Parathyroid adenoma (tissue), 2 donors: Measurements from ENCODE around the gene LRRK1.

Experiments
- H2AFZ ChIP-seq: fragments of 300-600 bp; sonication (generic); one replicate; pipeline ENCODE4 v1.7.0; 2017; ENCODE audit warnings: antibody characterized with exemption, mild to moderate bottlenecking
- H3K27ac ChIP-seq: fragments of 300-600 bp; sonication (generic); one replicate; pipeline ENCODE4 v1.7.0; 2017
- H3K27me3 ChIP-seq: fragments of 300-600 bp; sonication (generic); one replicate; pipeline ENCODE4 v1.7.0; 2017; ENCODE audit warnings: low read length; ENCODE audit not compliant: control insufficient read depth, insufficient read depth
- H3K36me3 ChIP-seq: fragments of 300-600 bp; sonication (generic); one replicate; pipeline ENCODE4 v1.7.0; 2017; ENCODE audit warnings: low read length; ENCODE audit not compliant: control insufficient read depth, insufficient read depth
- H3K4me1 ChIP-seq: fragments of 300-600 bp; sonication (generic); one replicate; pipeline ENCODE4 v1.7.0; 2017; ENCODE audit warnings: control low read depth
- H3K4me2 ChIP-seq: fragments of 300-600 bp; sonication (generic); one replicate; pipeline ENCODE4 v1.7.0; 2017; ENCODE audit warnings: low read length
- H3K4me3 ChIP-seq: fragments of 300-600 bp; sonication (generic); one replicate; pipeline ENCODE4 v1.7.0; 2017; ENCODE audit warnings: low read depth, low read length
- H3K79me2 ChIP-seq: fragments of 300-600 bp; sonication (generic); one replicate; pipeline ENCODE4 v1.7.0; 2017; ENCODE audit warnings: control low read depth
- H3K9ac ChIP-seq: fragments of 300-600 bp; sonication (generic); one replicate; pipeline ENCODE4 v1.7.0; 2017; ENCODE audit warnings: mild to moderate bottlenecking
- H3K9me3 ChIP-seq: fragments of 300-600 bp; sonication (generic); one replicate; pipeline ENCODE4 v1.7.0; 2017; ENCODE audit warnings: low read length; ENCODE audit not compliant: control insufficient read depth
- TF ChIP-seq, protein P1 (sequence below): fragments of 300-600 bp; sonication (generic); IDR thresholded peaks from one replicate; pipeline ENCODE4 v1.7.0; 2017; ENCODE audit warnings: antibody characterized with exemption, mild to moderate bottlenecking
- donor health status: primary hyperparathyroidism.

Gene LRRK1

DNA sequence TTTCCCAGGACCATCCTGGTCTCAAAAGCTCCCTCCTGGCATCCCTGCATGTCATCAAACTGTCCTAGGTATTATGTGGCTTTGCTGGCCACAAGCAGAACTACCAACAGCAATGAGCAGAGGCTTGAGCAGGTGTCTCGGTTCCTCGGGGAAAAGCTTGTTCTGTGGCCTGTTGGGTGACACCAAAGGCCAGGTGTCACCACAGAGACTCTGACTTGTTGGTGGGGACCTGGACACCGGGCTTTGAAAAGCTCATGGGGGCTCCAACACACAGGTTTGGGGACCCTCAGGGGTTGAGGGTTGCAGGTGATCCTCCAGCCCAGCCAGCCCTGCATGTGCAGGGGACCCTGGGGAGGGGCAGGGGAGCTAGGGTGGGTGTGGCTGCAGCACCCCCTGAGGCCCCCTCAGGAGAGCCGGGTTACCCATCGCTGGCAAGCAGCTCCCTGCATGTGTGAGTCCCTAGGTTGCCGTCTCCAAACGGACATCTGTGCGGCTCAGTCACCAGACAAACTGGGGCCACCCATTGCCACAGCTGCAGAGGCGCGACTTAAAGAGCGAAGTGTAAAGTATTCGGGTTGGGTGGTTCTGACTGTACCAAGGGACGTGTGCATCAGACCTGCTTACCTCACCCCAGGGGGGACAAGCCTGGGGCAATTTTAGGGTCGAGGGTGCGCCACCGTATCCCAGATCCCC lies 192.6 kb downstream of the LRRK1 start:
- H3K9me3 ChIP-seq: no peaks in the 10 kb centered on the region
- no peak overlapping the region for H3K27ac ChIP-seq
- no peak overlapping the region for H2AFZ ChIP-seq
- H3K4me3 ChIP-seq: no peak overlapping the region
- TF ChIP-seq, protein P1, sequence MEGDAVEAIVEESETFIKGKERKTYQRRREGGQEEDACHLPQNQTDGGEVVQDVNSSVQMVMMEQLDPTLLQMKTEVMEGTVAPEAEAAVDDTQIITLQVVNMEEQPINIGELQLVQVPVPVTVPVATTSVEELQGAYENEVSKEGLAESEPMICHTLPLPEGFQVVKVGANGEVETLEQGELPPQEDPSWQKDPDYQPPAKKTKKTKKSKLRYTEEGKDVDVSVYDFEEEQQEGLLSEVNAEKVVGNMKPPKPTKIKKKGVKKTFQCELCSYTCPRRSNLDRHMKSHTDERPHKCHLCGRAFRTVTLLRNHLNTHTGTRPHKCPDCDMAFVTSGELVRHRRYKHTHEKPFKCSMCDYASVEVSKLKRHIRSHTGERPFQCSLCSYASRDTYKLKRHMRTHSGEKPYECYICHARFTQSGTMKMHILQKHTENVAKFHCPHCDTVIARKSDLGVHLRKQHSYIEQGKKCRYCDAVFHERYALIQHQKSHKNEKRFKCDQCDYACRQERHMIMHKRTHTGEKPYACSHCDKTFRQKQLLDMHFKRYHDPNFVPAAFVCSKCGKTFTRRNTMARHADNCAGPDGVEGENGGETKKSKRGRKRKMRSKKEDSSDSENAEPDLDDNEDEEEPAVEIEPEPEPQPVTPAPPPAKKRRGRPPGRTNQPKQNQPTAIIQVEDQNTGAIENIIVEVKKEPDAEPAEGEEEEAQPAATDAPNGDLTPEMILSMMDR: no peak
- no peaks in the 10 kb centered on the region for H3K79me2 ChIP-seq
- H3K4me1 ChIP-seq: no peaks in the 10 kb centered on the region
- no peak overlapping the region for H3K4me2 ChIP-seq
- H3K27me3 ChIP-seq: no peaks in the 10 kb centered on the region
- no peaks in the 10 kb centered on the region for H3K36me3 ChIP-seq
- H3K9ac ChIP-seq: no peak overlapping the region

DNA sequence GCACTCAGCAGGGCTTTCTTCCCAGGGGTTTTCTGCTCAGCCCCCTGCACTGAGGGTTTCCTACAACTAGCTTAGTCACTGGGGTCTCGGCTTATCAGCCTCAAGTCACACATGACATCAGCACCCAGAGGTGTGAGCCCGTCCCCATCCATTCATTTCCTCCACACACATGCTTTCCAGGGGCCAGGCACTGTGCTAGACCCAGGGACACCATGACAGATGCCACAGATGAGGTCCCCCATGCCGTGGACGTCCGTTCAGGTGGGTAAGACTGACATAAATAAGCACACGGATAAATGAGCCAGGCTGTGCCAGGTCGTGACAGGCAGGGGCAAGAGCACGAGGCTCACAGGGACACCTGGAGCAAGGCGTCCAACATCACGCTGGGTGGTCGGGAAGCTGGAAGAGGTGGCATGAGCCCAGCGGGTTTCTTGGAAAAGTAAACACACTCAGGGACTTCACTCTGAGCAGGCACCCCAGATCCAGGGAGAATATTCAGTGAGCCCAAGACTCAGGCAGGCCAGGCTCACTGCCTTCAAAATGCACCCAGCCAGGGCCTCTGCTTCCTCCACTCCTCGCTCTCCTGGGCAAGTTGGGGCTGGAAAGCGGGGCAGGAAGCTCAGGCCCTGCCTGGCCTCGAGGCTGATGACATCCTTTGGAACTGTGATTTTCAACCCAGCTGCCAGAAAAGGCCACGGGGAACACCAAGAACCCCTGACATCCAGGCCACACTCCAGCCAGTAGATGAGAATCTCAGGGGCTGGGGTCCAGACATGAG lies 193.4 kb downstream of the LRRK1 start:
- no peaks in the 10 kb centered on the region for H3K36me3 ChIP-seq
- no peak overlapping the region for H3K4me3 ChIP-seq
- no peak overlapping the region for H3K27ac ChIP-seq
- H2AFZ ChIP-seq: no peak overlapping the region
- no peaks in the 10 kb centered on the region for H3K4me1 ChIP-seq
- TF ChIP-seq, protein P1: no peak
- no peak overlapping the region for H3K4me2 ChIP-seq
- no peak overlapping the region for H3K9ac ChIP-seq
- no peaks in the 10 kb centered on the region for H3K9me3 ChIP-seq
- H3K79me2 ChIP-seq: no peaks in the 10 kb centered on the region
- H3K27me3 ChIP-seq: no peaks in the 10 kb centered on the region

DNA sequence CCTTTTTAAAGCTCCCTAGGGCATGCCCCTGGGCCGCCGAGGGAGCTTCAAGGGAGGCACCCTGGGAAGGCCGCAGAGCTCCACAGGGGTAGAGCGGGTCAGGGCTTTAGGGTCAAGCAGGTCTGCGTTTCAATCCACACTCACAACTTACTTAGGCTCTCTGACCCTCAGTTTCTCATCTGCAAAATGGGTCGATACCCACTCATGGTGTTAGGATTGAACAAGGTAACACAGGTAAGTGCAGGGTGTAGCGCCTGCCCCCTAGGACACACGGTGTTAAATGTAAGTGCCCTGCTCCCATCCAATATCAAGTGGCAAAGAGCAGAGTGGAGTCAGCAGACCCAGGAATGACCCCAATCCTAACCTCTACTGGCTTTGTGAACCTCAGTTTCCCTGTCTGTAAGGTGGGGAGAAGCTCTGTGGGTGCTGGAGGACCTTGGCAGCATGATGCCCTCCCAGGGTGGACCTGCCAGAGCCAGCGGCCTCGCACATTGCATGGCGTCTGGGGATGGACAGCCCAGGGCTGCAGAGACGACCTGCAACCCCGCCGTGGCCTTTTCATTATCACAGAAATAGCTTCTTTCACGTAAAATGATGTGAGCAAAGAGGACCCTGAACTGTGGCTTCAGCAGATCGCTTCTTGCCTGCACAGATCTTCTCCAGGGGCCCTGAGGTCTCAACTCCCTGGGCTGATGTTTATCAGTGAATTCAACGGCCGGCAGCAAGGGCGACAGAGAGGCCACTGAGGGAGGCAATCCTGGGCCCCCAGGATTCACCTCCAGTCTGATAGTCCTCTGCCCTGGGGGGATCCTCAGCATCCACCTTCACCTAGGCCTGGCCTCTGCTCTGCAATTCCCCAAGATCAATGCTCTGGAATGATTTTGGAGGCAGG lies 194.2 kb downstream of the LRRK1 start:
- no peak overlapping the region for H3K4me2 ChIP-seq

DNA sequence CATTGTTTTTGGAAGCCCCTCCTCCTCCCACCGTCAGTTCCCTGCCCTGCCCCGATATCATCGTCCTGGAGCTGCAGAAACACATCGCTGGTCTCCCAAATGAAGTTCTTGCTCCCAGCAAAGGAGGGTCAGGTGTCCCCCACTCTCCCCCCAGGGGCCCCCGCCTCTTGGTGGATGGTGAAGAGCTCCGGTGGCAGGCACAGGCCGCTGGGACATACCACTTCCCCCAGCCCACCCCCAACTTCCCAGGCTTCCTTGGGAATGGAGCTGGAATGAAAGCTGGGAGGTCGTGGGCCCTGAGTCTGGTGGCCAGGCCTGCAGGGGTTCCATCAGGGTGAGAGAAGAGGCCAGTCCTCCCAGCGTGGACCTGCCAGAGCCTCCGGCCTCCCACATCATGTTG lies 195.0 kb downstream of the LRRK1 start:
- Histone ChIP-seq H3K9ac (no peak overlapping the region), H3K4me1 (no peaks in the 10 kb centered on the region), H3K4me3 (no peak overlapping the region), H3K79me2 (no peaks in the 10 kb centered on the region), H2AFZ (no peak overlapping the region), H3K9me3 (no peaks in the 10 kb centered on the region), H3K27ac (no peak overlapping the region), H3K27me3 (no peaks in the 10 kb centered on the region), H3K36me3 (no peaks in the 10 kb centered on the region), H3K4me2 (no peak overlapping the region)
- TF ChIP-seq, protein P1: no peak

More for the DNA sequence above, 194.2 kb downstream of the LRRK1 start:
- Histone ChIP-seq H3K36me3 (no peaks in the 10 kb centered on the region), H2AFZ (no peak overlapping the region), H3K9me3 (no peaks in the 10 kb centered on the region), H3K79me2 (no peaks in the 10 kb centered on the region), H3K9ac (no peak overlapping the region), H3K4me1 (no peaks in the 10 kb centered on the region), H3K27ac (no peak overlapping the region), H3K27me3 (no peaks in the 10 kb centered on the region), H3K4me3 (no peak overlapping the region)
- TF ChIP-seq, protein P1: no peak
